ENCODE results near the gene EVX1. TPM values are rescaled to one million over a fixed set of nuclear protein-coding genes. Genes with fewer than 3 reads are reported as not detected.

The EVX1 gene
- total and polyA plus RNA-seq, 2 of the 8 experiments (the other 6 are each of a cell fraction or from before 2014, with no cell fraction given) = not detected

GRCh38 chr7:27251652-27252590, 9.3 kb downstream of the EVX1 start:
- Histone ChIP-seq H2BK20ac (ENCODE audit: low read length) (no peak overlapping the region), H2AK5ac (ENCODE audit: low read depth, low read length) (no peak overlapping the region), H3K4ac (replicated peaks; ENCODE audit: insufficient read length, low read depth, low read length) (no peak overlapping the region), H3K27me3 (replicated peaks in 1 of 4; ENCODE audit: control insufficient read depth in 3 of 4, extremely low read depth in 1 of 4, insufficient read depth in 3 of 4, low read length in 3 of 4) (peaks cover 82 to 86% (median 85%) of the 10 kb centered on the region in 4 experiments), H3K4me2 (ENCODE audit: insufficient read depth in 1 of 2, low read depth in 2 of 2, low read length in 2 of 2) (peak overlapping the region; percentile 54 to 59), H3K79me1 (ENCODE audit: low read depth, low read length) (no peaks in the 10 kb centered on the region), H4K20me1 (replicated peaks in 1 of 2; ENCODE audit: control insufficient read depth in 1 of 2, insufficient read depth in 2 of 2, low read length in 2 of 2) (peaks cover 9 to 31% of the 10 kb centered on the region in 2 experiments), H3K23me2 (ENCODE audit: low read depth, low read length) (no peaks in the 10 kb centered on the region; the same call in 1 of the 2 replicates), H4K91ac (replicated peaks; ENCODE audit: insufficient read length, low read length) (no peak overlapping the region), H3K4me3 (ENCODE audit: extremely low read depth in 1 of 4, insufficient read depth in 2 of 4, low read depth in 3 of 4, low read length in 4 of 4) (peak overlapping the region in 2 of 4 experiments; percentile 10 to 43; a peak in 3 of 8 replicates), H2AFZ (ENCODE audit: low read length) (no peak overlapping the region), H4K5ac (ENCODE audit: insufficient read length, low read depth, low read length) (no peak overlapping the region), H3K18ac (ENCODE audit: extremely low read depth, low read length) (peak overlapping the region; percentile 11; the same call in 1 of the 2 replicates), H3K14ac (ENCODE audit: insufficient read length) (no peak overlapping the region), H3K4me1 (replicated peaks in 1 of 4; ENCODE audit: control insufficient read depth in 3 of 4, insufficient read depth in 4 of 4, low read length in 3 of 4) (peaks cover 0 to 12% (median 6%) of the 10 kb centered on the region in 4 experiments; a peak in 4 of 7 replicates), H2BK12ac (ENCODE audit: low read depth, low read length) (no peak overlapping the region; the same call in 1 of the 2 replicates), H3K56ac (replicated peaks; ENCODE audit: insufficient read length, low read depth, low read length) (no peak overlapping the region), H3K9me3 (ENCODE audit: insufficient read depth in 2 of 2, low read depth in 1 of 2, low read length in 1 of 2) (no peaks in the 10 kb centered on the region), H3K9ac (replicated peaks in 1 of 4; ENCODE audit: extremely low read depth in 1 of 4, low read depth in 3 of 4, low read length in 3 of 4) (no peak overlapping the region), H4K8ac (ENCODE audit: extremely low read depth, insufficient read depth, low read length) (0 out of 2 replicates have a peak overlapping the region, but pooled peaks have one; percentile 9), H3K23ac (ENCODE audit: insufficient read length) (no peak overlapping the region), H3K79me2 (ENCODE audit: control insufficient read depth in 1 of 2, insufficient read depth in 2 of 2, low read length in 2 of 2) (no peaks in the 10 kb centered on the region), H3K36me3 (ENCODE audit: control insufficient read depth in 2 of 4, insufficient read depth in 4 of 4, low read length in 3 of 4) (peaks cover 0 to 12% (median 0%) of the 10 kb centered on the region in 4 experiments; a peak in 1 of 8 replicates), H3K27ac (ENCODE audit: low read depth, low read length) (no peak overlapping the region), H2BK5ac (ENCODE audit: low read depth, low read length) (no peak overlapping the region), H2BK15ac (ENCODE audit: low read length) (no peak overlapping the region), H2BK120ac (replicated peaks; ENCODE audit: low read depth, low read length) (no peak overlapping the region)
- DNase-seq (ENCODE audit: low read depth in 1 of 2, low spot score in 2 of 2) = peak in 1 of 2 experiments; percentile 79
- CTCF ChIA-PET (ENCODE audit: partially characterized antibody) = interaction anchor here (0.6 to 2.5 kb wide), 3 partner anchors 13 to 569 kb away, joined by 3 to 6 read pairs (median 3); no protein-coding TSS in a partner anchor
- 7% methylated on average over 67 of the region's 72 CpGs; no CpG with 5 or more reads in 1 of the 2 experiments for WGBS, 2 experiments (ENCODE audit: extremely low coverage in 1 of 2, insufficient coverage in 1 of 2, insufficient read length in 1 of 2, insufficient replicate concordance in 2 of 2, low coverage in 1 of 2, low lambda C conversion rate in 2 of 2, missing lambda C conversion rate in 1 of 2)
- POLR2A ChIA-PET (ENCODE audit: partially characterized antibody) = interaction anchor here (0.7 to 0.8 kb wide), 2 partner anchors 10 to 1032 kb away, joined by 3 read pairs; no protein-coding TSS in a partner anchor
- no peak for FAIRE-seq
- TF ChIP-seq SP2 (IDR thresholded peaks at IDR 0.05; ENCODE audit: low read length) (no peak), HDAC6 (IDR thresholded peaks at IDR 0.05; ENCODE audit: low read depth, low read length) (no peak), KDM4A (IDR thresholded peaks at IDR 0.05; ENCODE audit: low read depth, low read length, severe bottlenecking) (no peak), EGR1 (IDR thresholded peaks at IDR 0.05; ENCODE audit: borderline replicate concordance, low read depth, low read length) (no peak), ATF2 (IDR thresholded peaks at IDR 0.05; ENCODE audit: low read length) (no peak), YY1 (IDR thresholded peaks at IDR 0.05; ENCODE audit: low read depth, low read length) (no peak), JUND (IDR thresholded peaks at IDR 0.05; ENCODE audit: low read length) (no peak), ZNF274 (IDR thresholded peaks at IDR 0.05; ENCODE audit: borderline replicate concordance, extremely low read depth, low read length) (no peak), CREB1 (IDR thresholded peaks at IDR 0.05) (no peak), RXRA (IDR thresholded peaks at IDR 0.05; ENCODE audit: insufficient read depth, low read depth, low read length) (no peak)

All from H1 (cell line).